GM23338 (cell line): ENCODE results near the gene KATNAL1. TPM values are rescaled to one million over a fixed set of nuclear protein-coding genes. Genes with fewer than 3 reads are reported as not detected.

Experiments used
- ATAC-seq: fragments of 200-7000 bp; cut with Tn5 transposase; 3 replicates; pipeline ENCODE4 v1.9.1; 2020
- DNase-seq: peaks from one replicate; pipeline ENCODE4 v3.0.0-alpha.2; 2015; ENCODE audit warnings: low spot score
- H2AFZ ChIP-seq: fragments of 200-600 bp; sonication (generic); 2 replicates; pipeline ENCODE4 v1.8.0; 2016; ENCODE audit warnings: antibody characterized with exemption, mild to moderate bottlenecking, moderate library complexity
- H3F3A ChIP-seq: fragments of 200-600 bp; sonication (generic); replicated peaks from 2 replicates; pipeline ENCODE4 v1.8.0; 2017; ENCODE audit warnings: antibody characterized with exemption, mixed run types, low read depth
- H3K27ac ChIP-seq: fragments of 200-600 bp; sonication (generic); 2 replicates; pipeline ENCODE4 v1.6.1; 2016; ENCODE audit warnings: low read depth
- H3K27me3 ChIP-seq: fragments of 200-600 bp; sonication (generic); 2 replicates; pipeline ENCODE4 v1.8.0; 2016; ENCODE audit warnings: mild to moderate bottlenecking, mixed run types, moderate library complexity; ENCODE audit not compliant: insufficient read depth
- H3K36me3 ChIP-seq: fragments of 200-600 bp; sonication (generic); 2 replicates; pipeline ENCODE4 v1.8.0; 2016; ENCODE audit warnings: mild to moderate bottlenecking; ENCODE audit not compliant: insufficient read depth
- H3K4me1 ChIP-seq: fragments of 200-600 bp; sonication (generic); 2 replicates; pipeline ENCODE4 v1.8.0; 2016; ENCODE audit warnings: mild to moderate bottlenecking, moderate library complexity; ENCODE audit not compliant: insufficient read depth
- H3K4me2 ChIP-seq: fragments of 200-600 bp; sonication (generic); 2 replicates; pipeline ENCODE4 v1.7.1; 2017; ENCODE audit warnings: mixed run types
- H3K4me3 ChIP-seq: fragments of 200-600 bp; sonication (generic); 2 replicates; pipeline ENCODE4 v1.6.1; 2016; ENCODE audit warnings: mixed run types
- H3K79me2 ChIP-seq: fragments of 200-600 bp; sonication (generic); replicated peaks from 2 replicates; pipeline ENCODE4 v1.8.0; 2017; ENCODE audit warnings: mild to moderate bottlenecking; ENCODE audit not compliant: insufficient read depth
- H3K9me2 ChIP-seq: fragments of 200-600 bp; sonication (generic); 2 replicates; pipeline ENCODE4 v1.8.0; 2017; ENCODE audit not compliant: insufficient read depth
- H4K20me1 ChIP-seq: fragments of 200-600 bp; sonication (generic); replicated peaks from 2 replicates; pipeline ENCODE4 v1.8.0; 2017; ENCODE audit warnings: mild to moderate bottlenecking; ENCODE audit not compliant: insufficient read depth
- H3K27ac Mint-ChIP-seq: 2 replicates; pipeline ENCODE4 v1.8.0; 2020; ENCODE audit warnings: inconsistent platforms, mild to moderate bottlenecking, moderate library complexity, mixed read lengths
- H3K27me3 Mint-ChIP-seq: 3 replicates; pipeline ENCODE4 v1.8.0; 2022; ENCODE audit warnings: low read depth, mild to moderate bottlenecking, moderate library complexity, mixed read lengths, inconsistent platforms; ENCODE audit not compliant: insufficient read depth, poor library complexity
- H3K36me3 Mint-ChIP-seq: 3 replicates; pipeline ENCODE4 v1.8.0; 2021; ENCODE audit warnings: low read depth, mild to moderate bottlenecking, inconsistent platforms, moderate library complexity, mixed read lengths
- H3K4me1 Mint-ChIP-seq: 3 replicates; pipeline ENCODE4 v1.8.0; 2020; ENCODE audit warnings: mild to moderate bottlenecking, inconsistent platforms, mixed read lengths
- H3K4me3 Mint-ChIP-seq: 3 replicates; pipeline ENCODE4 v1.8.0; 2021; ENCODE audit warnings: moderate library complexity, mild to moderate bottlenecking, inconsistent platforms, mixed read lengths
- H3K9me3 Mint-ChIP-seq: 3 replicates; pipeline ENCODE4 v1.8.0; 2020; ENCODE audit warnings: moderate library complexity, mild to moderate bottlenecking, inconsistent platforms, mixed read lengths
- CREB1 ChIP-seq: fragments of 250-450 bp; sonication (Bioruptor Pico); IDR thresholded peaks from 2 replicates; pipeline ENCODE4 v1.5.0; 2020; ENCODE audit warnings: low read depth, mild to moderate bottlenecking, moderate library complexity
- CTCF ChIP-seq, 2 experiments: fragments of 200-600 bp in 1 of 2; sonication (generic) in 1 of 2; conservative IDR thresholded peaks; 2 replicates each; pipeline versions ENCODE4 v1.5.1 to v1.6.1; 2016 to 2017; ENCODE audit warnings: antibody characterized with exemption in 2 of 2, low read depth in 2 of 2, mild to moderate bottlenecking in 2 of 2, moderate library complexity in 1 of 2
- ETS1 ChIP-seq: IDR thresholded peaks from 2 replicates; pipeline ENCODE4 v1.6.1; 2016; ENCODE audit warnings: antibody characterized with exemption
- EZH2 ChIP-seq: fragments of 200-600 bp; sonication (generic); IDR thresholded peaks from one replicate; pipeline ENCODE4 v1.8.0; 2017; ENCODE audit warnings: antibody characterized with exemption, mild to moderate bottlenecking, low read depth; ENCODE audit not compliant: unreplicated experiment
- EZH2phosphoT487 ChIP-seq: fragments of 200-600 bp; sonication (generic); IDR thresholded peaks from one replicate; pipeline ENCODE4 v1.8.1; 2018; ENCODE audit warnings: antibody characterized with exemption; ENCODE audit not compliant: unreplicated experiment
- JUNB ChIP-seq: IDR thresholded peaks from one replicate; pipeline ENCODE4 v1.6.1; 2016; ENCODE audit warnings: antibody characterized with exemption; ENCODE audit not compliant: unreplicated experiment
- NANOG ChIP-seq: IDR thresholded peaks from 2 replicates; pipeline ENCODE4 v1.6.1; 2016; ENCODE audit warnings: antibody characterized with exemption, borderline replicate concordance
- POLR2AphosphoS5 ChIP-seq: IDR thresholded peaks from 2 replicates; pipeline ENCODE4 v1.6.1; 2016; ENCODE audit warnings: antibody characterized with exemption, low read depth
- REST ChIP-seq: IDR thresholded peaks from one replicate; pipeline ENCODE4 v1.6.1; 2018; ENCODE audit warnings: antibody characterized with exemption; ENCODE audit not compliant: unreplicated experiment
- STAT1 ChIP-seq: IDR thresholded peaks from one replicate; pipeline ENCODE4 v1.6.1; 2016; ENCODE audit warnings: antibody characterized with exemption; ENCODE audit not compliant: unreplicated experiment
- ZNF114 ChIP-seq: fragments of 250-450 bp; sonication (Bioruptor Pico); IDR thresholded peaks from 2 replicates; pipeline ENCODE4 v1.5.0; 2020; ENCODE audit warnings: mild to moderate bottlenecking, moderate library complexity
- ZNF331 ChIP-seq: fragments of 250-450 bp; sonication (Bioruptor Pico); IDR thresholded peaks from 2 replicates; pipeline ENCODE4 v1.5.0; 2020; ENCODE audit warnings: low read depth, mild to moderate bottlenecking, moderate library complexity
- ZNF462 ChIP-seq: fragments of 250-450 bp; sonication (Bioruptor Pico); IDR thresholded peaks from 2 replicates; pipeline ENCODE4 v1.5.0; 2020; ENCODE audit warnings: mild to moderate bottlenecking, moderate library complexity
- polyA plus RNA-seq: library from polyadenylated mRNA; unstranded; fragments of >200 nt; fragmentation: Nextera tagmentation; extraction: Ambion mirVana; gene quantifications from 2 replicates; pipeline ENCODE4 v1.2.1, GENCODE V29; 2016
- total RNA-seq: library from RNA; depleted of rRNA; stranded (reverse); fragments of >200 nt; shearing (Covaris generic); gene quantifications from 2 replicates; pipeline ENCODE4 v1.2.3, GENCODE V29; 2014

Gene KATNAL1
- total and polyA plus RNA-seq, 2 experiments from 2014 or later, result 6.1 to 11.5 TPM

GRCh38 chr13:30159446-30159839, 147.9 kb downstream of the KATNAL1 start:
- Histone ChIP-seq H2AFZ (no peak overlapping the region), H3K79me2 (no peaks in the 10 kb centered on the region), H3K27me3 (no peaks in the 10 kb centered on the region), H3K27ac (no peak overlapping the region), H3K4me1 (no peaks in the 10 kb centered on the region), H3K9me2 (0 out of 2 replicates have a peak, but pooled peaks cover 14% of the 10 kb centered on the region), H3K36me3 (no peaks in the 10 kb centered on the region; the same call in 1 of the 2 replicates), H3K4me3 (no peak overlapping the region), H3F3A (no peaks in the 10 kb centered on the region), H3K4me2 (no peak overlapping the region), H4K20me1 (no peaks in the 10 kb centered on the region)
- Mint-ChIP-seq H3K27me3 (peaks cover 13% of the 10 kb centered on the region), H3K9me3 (peaks cover 26% of the 10 kb centered on the region; the same call in 2 of the 3 replicates), H3K27ac (no peak overlapping the region), H3K4me3 (no peak overlapping the region), H3K36me3 (peaks cover 3% of the 10 kb centered on the region; the same call in 1 of the 3 replicates), H3K4me1 (peaks cover 10% of the 10 kb centered on the region)
- TF ChIP-seq ZNF331 (CRISPR knock-in tag) (no peak), EZH2 (no peak), EZH2phosphoT487 (no peak), JUNB (no peak), POLR2AphosphoS5 (no peak), REST (no peak), CREB1 (CRISPR knock-in tag) (no peak), ETS1 (no peak), ZNF462 (no peak), NANOG (no peak), ZNF114 (CRISPR knock-in tag) (no peak), STAT1 (no peak), CTCF (conservative IDR thresholded peaks at IDR 0.05; ENCODE audit: low read depth in 2 of 2) (no peak)
- ATAC-seq (no peak), DNase-seq (no peak)
